OCI-LY1 (cell line): ENCODE data around the gene TMEM200C.

Source experiments
- H2AFZ ChIP-seq: fragments of 200-600 bp; sonication (generic), shearing (Covaris generic); 2 replicates; pipeline ENCODE4 v1.6.0; 2014; ENCODE audit warnings: antibody characterized with exemption, mild to moderate bottlenecking, low read length
- H3F3A ChIP-seq: fragments of 200-600 bp; sonication (generic), shearing (Covaris generic); 2 replicates; pipeline ENCODE4 v1.6.0; 2014; ENCODE audit warnings: mild to moderate bottlenecking, antibody characterized with exemption, low read length, moderate library complexity; ENCODE audit not compliant: insufficient read depth
- H3K27ac ChIP-seq: fragments of 200-600 bp; sonication (generic); 2 replicates; pipeline ENCODE4 v1.5.1; 2014; ENCODE audit warnings: low read length, mixed run types, mild to moderate bottlenecking, low read depth; ENCODE audit not compliant: poor library complexity, severe bottlenecking
- H3K27me3 ChIP-seq: fragments of 200-600 bp; sonication (generic); 2 replicates; pipeline ENCODE4 v1.6.0; 2014; ENCODE audit warnings: antibody characterized with exemption, mild to moderate bottlenecking, low read length, moderate library complexity; ENCODE audit not compliant: insufficient read depth
- H3K36me3 ChIP-seq: fragments of 200-600 bp; sonication (generic); 2 replicates; pipeline ENCODE4 v1.6.1; 2014; ENCODE audit warnings: mild to moderate bottlenecking, antibody characterized with exemption, low read length, moderate library complexity, mixed read lengths; ENCODE audit not compliant: insufficient read depth
- H3K4me1 ChIP-seq: fragments of 200-600 bp; sonication (generic); 2 replicates; pipeline ENCODE4 v1.5.1; 2014; ENCODE audit warnings: mild to moderate bottlenecking, low read length, moderate library complexity; ENCODE audit not compliant: insufficient read depth, severe bottlenecking
- H3K4me2 ChIP-seq: fragments of 200-600 bp; sonication (generic), shearing (Covaris generic); 2 replicates; pipeline ENCODE4 v1.6.1; 2014; ENCODE audit warnings: low read length
- H3K4me3 ChIP-seq: fragments of 200-600 bp; sonication (generic); 2 replicates; pipeline ENCODE4 v1.5.1; 2014; ENCODE audit warnings: low read length, low read depth, mild to moderate bottlenecking, mixed read lengths; ENCODE audit not compliant: poor library complexity, severe bottlenecking
- H3K79me2 ChIP-seq: fragments of 200-600 bp; shearing (Covaris generic); 2 replicates; pipeline ENCODE4 v1.6.1; 2016; ENCODE audit warnings: mixed run types, low read length, mixed read lengths; ENCODE audit not compliant: insufficient read depth
- H3K9ac ChIP-seq: fragments of 200-600 bp; sonication (generic), shearing (Covaris generic); 2 replicates; pipeline ENCODE4 v1.6.1; 2014; ENCODE audit warnings: mild to moderate bottlenecking, low read length, mixed read lengths
- H3K9me2 ChIP-seq: fragments of 200-600 bp; sonication (generic), shearing (Covaris generic); 2 replicates; pipeline ENCODE4 v1.6.1; 2014; ENCODE audit warnings: low read depth, mild to moderate bottlenecking, low read length, mixed read lengths
- H3K9me3 ChIP-seq: fragments of 200-600 bp; shearing (Covaris generic); 2 replicates; pipeline ENCODE4 v1.6.1; 2014; ENCODE audit warnings: low read length, mixed read lengths
- H4K20me1 ChIP-seq: fragments of 200-600 bp; sonication (generic), shearing (Covaris generic); 2 replicates; pipeline ENCODE4 v1.6.0; 2016; ENCODE audit warnings: mild to moderate bottlenecking, low read length; ENCODE audit not compliant: insufficient read depth
- EZH2 ChIP-seq: fragments of 200-600 bp; sonication (generic), shearing (Covaris generic); IDR thresholded peaks from 2 replicates; pipeline ENCODE4 v1.8.0; 2017; ENCODE audit warnings: borderline replicate concordance, mixed run types, mild to moderate bottlenecking, antibody characterized with exemption, low read length, moderate library complexity, mixed read lengths
- TF ChIP-seq, protein P1 (sequence below): fragments of 200-600 bp; sonication (generic), shearing (Covaris generic); IDR thresholded peaks from 2 replicates; pipeline ENCODE4 v1.5.1; 2017; ENCODE audit warnings: mild to moderate bottlenecking, antibody characterized with exemption, low read length, moderate library complexity, mixed read lengths

TMEM200C gene

DNA sequence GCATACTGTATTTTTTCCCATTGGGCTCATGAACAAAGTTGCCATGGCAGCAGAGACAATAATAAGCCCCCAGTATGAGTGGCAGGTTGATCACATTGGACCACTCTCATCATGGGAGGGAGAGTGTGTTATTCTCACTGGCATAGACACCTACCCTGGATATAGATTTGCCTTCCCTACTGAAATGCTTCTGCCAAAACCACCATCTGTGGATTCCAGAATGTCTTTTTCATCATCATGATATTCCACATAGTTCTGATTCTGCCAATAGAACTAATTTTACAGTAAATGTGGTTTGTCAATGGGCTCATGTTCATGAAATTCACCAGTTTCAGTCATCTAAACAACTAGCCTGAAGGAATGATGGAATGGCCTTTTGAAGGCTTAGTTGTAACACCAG, 18.4 kb downstream of the TMEM200C start:
- no peaks in the 10 kb centered on the region for H3K4me1 ChIP-seq
- H3F3A ChIP-seq: no peaks in the 10 kb centered on the region
- H3K27ac ChIP-seq: no peak overlapping the region
- no peak overlapping the region for H3K4me3 ChIP-seq
- no peaks in the 10 kb centered on the region for H3K36me3 ChIP-seq
- H2AFZ ChIP-seq: no peak overlapping the region
- no peaks in the 10 kb centered on the region for H3K79me2 ChIP-seq
- TF ChIP-seq, protein P1, sequence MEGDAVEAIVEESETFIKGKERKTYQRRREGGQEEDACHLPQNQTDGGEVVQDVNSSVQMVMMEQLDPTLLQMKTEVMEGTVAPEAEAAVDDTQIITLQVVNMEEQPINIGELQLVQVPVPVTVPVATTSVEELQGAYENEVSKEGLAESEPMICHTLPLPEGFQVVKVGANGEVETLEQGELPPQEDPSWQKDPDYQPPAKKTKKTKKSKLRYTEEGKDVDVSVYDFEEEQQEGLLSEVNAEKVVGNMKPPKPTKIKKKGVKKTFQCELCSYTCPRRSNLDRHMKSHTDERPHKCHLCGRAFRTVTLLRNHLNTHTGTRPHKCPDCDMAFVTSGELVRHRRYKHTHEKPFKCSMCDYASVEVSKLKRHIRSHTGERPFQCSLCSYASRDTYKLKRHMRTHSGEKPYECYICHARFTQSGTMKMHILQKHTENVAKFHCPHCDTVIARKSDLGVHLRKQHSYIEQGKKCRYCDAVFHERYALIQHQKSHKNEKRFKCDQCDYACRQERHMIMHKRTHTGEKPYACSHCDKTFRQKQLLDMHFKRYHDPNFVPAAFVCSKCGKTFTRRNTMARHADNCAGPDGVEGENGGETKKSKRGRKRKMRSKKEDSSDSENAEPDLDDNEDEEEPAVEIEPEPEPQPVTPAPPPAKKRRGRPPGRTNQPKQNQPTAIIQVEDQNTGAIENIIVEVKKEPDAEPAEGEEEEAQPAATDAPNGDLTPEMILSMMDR: no peak
- TF ChIP-seq EZH2: no peak
- H3K27me3 ChIP-seq: 0 out of 2 replicates have a peak, but pooled peaks cover 4% of the 10 kb centered on the region
- H3K9me3 ChIP-seq: no peaks in the 10 kb centered on the region
- no peaks in the 10 kb centered on the region for H3K9me2 ChIP-seq
- H3K4me2 ChIP-seq: no peak overlapping the region
- no peaks in the 10 kb centered on the region for H4K20me1 ChIP-seq
- no peak overlapping the region for H3K9ac ChIP-seq

DNA sequence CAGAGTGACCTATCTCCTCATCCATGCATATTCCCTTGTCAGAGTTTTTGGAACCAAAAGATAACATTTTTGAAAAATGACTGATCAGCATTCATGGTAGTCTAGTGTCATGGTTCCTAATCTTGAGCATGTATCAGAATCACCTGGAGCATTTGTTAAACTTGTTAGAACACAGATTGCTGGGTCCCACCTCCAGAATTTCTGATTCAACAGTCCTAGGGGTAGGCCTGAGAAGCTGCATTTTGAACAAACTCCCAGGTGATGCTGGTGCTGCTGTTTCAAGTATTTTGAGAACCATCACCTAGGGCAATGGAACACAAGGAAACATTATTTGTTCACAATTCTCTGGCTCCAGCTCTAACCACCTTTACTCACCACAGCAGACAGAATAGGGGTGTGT, 21.0 kb downstream of the TMEM200C start:
- Histone ChIP-seq H3K27me3 (0 out of 2 replicates have a peak, but pooled peaks cover 4% of the 10 kb centered on the region), H3K9me2 (no peaks in the 10 kb centered on the region), H3K79me2 (no peaks in the 10 kb centered on the region), H4K20me1 (no peaks in the 10 kb centered on the region), H3K9ac (no peak overlapping the region), H3K4me1 (no peaks in the 10 kb centered on the region), H3K27ac (no peak overlapping the region), H2AFZ (no peak overlapping the region), H3K4me2 (no peak overlapping the region), H3K36me3 (no peaks in the 10 kb centered on the region), H3K4me3 (no peak overlapping the region), H3F3A (no peaks in the 10 kb centered on the region), H3K9me3 (no peaks in the 10 kb centered on the region)
- no peak for TF ChIP-seq EZH2
- TF ChIP-seq, protein P1: no peak

DNA sequence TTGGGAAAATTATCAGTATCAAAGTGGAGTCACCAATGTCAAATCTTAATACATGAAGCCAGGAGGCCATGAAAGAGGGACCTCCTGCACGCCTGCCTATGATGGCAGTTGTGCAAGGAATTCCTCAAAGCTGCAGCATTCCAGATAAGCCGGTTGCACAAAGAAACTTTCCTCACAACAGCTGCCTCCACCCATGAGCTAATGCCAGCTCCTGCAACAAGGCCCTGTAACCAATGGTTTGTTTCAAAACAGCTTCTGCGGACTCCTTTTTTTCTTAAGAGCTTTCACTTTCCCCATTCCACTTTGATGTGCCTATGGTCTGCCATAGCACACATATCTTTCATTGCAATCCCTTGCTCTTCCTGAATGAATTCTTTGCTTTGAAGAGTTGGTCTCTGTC, 22.4 kb downstream of the TMEM200C start:
- Histone ChIP-seq H3K79me2 (no peaks in the 10 kb centered on the region), H3K4me1 (no peaks in the 10 kb centered on the region), H2AFZ (no peak overlapping the region), H3K4me2 (no peak overlapping the region), H3K36me3 (no peaks in the 10 kb centered on the region), H3K4me3 (no peak overlapping the region), H3K9me3 (no peaks in the 10 kb centered on the region), H3K27me3 (0 out of 2 replicates have a peak, but pooled peaks cover 4% of the 10 kb centered on the region), H3F3A (no peaks in the 10 kb centered on the region), H4K20me1 (no peaks in the 10 kb centered on the region), H3K27ac (no peak overlapping the region), H3K9ac (no peak overlapping the region), H3K9me2 (no peaks in the 10 kb centered on the region)
- TF ChIP-seq, protein P1: no peak
